ENCODE measurements around the gene KDR. TPM values are rescaled to one million over a fixed set of nuclear protein-coding genes. Genes with fewer than 3 reads are reported as not detected.
A peak's percentile ranks its signal among the peaks of the same experiment; 100 is the strongest.

The KDR gene
- 0.05 and 0.22 TPM in 2 replicates for total RNA-seq (2014; rRNA removed; shearing (Covaris generic))

DNA sequence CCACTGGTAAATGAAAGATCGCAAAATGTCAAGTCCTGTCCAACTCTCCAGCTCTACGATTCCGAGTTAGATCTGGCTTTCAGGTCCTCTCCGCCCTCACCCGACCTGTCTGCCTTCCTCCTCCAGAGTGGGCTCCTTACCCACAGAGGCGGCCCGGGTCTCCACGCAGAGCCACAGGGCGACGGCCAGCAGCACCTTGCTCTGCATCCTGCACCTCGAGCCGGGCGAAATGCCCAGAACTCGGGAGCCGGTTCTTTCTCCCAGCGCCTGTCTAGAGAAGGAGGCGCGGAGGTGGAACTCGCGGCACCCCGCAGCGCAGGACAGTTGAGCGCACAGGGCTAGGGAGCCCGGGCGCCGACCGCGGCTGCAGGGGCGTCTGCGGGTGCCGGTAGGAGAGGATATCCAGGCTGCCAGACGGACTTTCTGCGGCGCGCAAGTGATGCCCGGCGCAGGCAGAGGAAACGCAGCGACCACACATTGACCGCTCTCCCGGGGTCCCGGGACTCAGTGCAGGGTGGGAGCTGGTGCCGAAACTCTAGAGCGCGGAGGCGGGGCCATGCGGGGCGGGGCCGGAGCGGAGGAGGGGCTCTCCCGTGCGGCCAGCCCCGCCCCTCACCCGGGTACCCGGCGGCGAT, at the start of gene KDR:
KDR (minus strand) TSS at position 509 of the 635 bp plus-strand sequence; CDS start at position 207, 302 bp downstream.
- DNase-seq (ENCODE audit: low spot score): peak; percentile 9

DNA sequence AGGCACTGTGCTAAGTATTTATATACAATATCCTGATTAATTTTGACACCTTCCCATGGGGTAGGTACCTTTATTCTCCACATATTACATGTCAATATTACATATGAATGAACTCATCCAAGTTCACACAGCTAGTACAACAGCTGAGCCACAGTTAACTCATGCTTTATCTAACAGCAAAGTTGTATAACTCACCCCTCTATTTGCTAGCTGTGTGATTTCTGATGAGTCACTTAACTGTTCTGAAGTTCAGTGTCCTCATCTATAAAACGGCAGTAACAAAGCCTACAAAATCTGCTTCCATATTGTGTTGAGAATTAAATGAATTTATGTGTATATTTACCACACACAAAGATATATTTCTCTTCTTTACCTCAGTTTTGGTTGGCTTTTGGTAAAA, 48.2 kb upstream of the KDR start:
- peak; percentile 62 for DNase-seq (ENCODE audit: low spot score)

GRCh38 chr4:55172694-55173287, 47.4 kb upstream of the KDR start:
- DNase-seq (ENCODE audit: low spot score): peak; percentile 70

GRCh38 chr4:55170462-55170861, 45.1 kb upstream of the KDR start:
- no peak for DNase-seq (ENCODE audit: low spot score)

DNA sequence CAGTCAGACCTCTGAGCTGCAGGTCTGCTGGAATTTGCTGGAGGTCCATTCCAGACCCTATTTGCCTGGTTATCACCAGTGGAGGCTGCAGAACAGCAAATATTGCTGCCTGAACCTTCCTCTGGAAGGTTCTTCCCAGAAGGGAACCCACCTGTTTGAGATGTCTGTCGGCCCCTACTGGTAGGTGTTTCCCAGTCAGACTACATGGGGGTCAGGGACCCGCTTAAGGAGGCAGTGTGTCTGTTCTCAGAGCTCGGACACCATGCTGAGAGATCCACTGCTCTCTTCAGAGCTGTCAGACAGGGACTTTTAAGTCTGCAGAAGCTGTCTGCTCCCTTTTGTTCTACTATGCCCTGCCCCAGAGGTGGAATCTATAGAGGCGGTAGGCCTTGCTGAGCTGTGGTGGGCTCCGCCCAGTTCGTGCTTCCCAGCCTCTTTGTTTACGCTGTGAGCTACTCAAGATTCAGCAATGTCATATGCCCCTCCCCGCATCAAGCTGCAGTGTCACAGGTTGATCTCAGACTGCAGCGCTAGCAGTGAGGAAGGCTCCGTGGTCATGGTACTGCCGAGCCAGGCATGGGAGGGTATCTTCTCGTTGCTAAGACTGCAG, 44.1 kb upstream of the KDR start:
- DNase-seq (ENCODE audit: low spot score): peak; percentile 66

- no peak for DNase-seq (ENCODE audit: low spot score)
Observed at GRCh38 chr4:55162396-55162795, 37.0 kb upstream of the KDR start.

- DNase-seq (ENCODE audit: low spot score): no peak
Observed at GRCh38 chr4:55161739-55162138, 36.3 kb upstream of the KDR start.

- DNase-seq (ENCODE audit: low spot score): no peak
Observed at GRCh38 chr4:55159851-55160250, 34.5 kb upstream of the KDR start.

GRCh38 chr4:55158957-55159356, 33.6 kb upstream of the KDR start:
- no peak for DNase-seq (ENCODE audit: low spot score)

DNA sequence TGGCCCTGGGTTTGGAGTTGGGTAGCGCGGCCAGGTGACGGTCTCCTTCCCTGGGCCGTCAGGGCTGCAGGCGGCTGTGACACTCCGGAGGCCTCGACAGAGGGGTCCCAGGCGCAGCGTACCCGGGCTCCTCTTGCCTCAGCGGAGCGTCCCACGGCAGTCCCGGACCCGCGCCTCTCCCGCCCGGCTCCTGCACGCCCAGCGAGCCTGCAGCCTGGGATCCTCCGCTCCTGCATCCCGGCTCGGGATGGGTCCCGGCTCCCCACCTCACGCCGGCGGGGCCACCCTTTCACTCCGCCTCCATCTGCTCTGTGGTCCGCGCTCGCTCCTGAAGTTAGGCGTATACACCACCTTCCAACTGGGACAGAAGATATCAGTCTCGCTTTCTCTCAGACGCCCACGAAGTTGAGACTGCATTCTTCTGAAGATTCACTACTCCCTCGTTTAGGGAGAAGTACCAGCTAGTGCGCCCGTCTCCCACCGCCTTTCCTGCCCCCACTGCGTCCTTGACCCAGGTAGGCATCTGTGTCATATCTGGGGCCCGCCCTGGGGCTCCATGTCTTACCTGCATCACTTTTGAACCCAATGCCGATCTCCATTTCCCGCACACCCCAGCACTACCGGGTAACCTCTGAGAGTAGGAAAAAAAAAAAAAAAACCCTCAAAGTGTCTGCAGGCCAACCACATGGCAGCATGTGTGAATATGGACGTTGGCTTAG, 32.3 kb upstream of the KDR start:
- DNase-seq (ENCODE audit: low spot score): no peak

DNA sequence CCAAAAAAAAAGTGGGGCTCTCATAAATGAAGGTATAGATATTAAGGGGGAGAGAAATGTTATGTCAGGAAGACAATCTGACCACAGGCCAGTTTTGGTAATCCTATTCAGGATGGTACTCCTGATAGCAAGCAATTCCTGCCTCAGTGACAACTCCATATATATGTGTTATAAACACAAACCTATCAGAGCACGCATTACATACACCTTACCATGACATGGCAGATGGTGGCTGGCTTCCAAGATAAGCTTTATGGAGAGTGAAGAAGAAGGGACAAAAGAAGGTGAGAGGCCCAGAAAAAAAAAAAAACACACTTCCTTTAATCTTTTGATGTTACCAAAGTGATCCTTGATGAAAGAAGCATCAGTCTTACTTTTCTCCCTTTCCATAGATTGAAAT, 29.5 kb upstream of the KDR start:
- no peak for DNase-seq (ENCODE audit: low spot score)

DNA sequence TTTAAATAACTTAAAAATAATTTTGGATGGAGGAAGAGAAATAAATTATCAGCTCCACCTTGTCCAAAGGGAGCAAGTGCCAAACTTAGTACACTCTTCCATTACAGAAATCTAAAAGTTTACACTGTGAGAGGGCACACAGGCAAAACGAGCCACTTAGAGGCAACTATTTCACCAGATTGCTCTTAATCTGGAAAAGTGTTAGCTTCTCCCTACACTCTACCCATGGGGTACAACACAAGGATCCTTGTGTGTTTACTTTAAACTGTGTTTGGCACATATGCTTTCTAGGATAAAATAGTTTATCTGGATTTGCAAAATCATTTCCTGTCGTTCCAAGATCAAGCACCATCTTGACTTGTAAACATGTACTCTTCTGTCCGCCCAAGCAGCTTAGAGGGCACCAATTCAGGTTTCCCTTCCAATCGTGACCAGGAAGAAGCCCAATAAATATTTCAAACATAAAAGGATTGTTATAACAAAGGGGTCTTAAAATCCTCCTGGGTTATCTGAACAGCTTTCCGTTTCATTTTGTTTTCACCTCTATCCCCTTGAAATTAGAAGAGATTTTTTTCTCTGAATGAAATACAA, 29.0 kb upstream of the KDR start:
- DNase-seq (ENCODE audit: low spot score): no peak

DNA sequence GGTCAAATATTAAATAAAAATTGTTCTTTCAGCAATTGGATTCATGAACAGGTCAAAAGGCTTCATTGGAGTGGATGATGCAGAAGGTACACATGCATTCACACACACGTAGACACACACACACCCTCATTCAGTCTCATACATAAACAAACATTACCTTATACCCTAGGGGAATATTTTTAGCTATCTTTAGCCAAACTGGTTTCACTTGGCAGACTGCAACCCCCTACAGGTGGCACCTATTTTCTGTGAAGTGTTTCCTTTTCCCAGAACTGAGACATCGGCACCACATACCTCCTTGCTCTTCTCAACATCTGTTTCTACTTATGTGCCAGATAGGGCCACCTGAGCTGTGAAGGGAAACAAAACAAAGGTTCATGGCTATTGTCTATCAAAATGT, 18.5 kb upstream of the KDR start:
- DNase-seq (ENCODE audit: low spot score): no peak

DNA sequence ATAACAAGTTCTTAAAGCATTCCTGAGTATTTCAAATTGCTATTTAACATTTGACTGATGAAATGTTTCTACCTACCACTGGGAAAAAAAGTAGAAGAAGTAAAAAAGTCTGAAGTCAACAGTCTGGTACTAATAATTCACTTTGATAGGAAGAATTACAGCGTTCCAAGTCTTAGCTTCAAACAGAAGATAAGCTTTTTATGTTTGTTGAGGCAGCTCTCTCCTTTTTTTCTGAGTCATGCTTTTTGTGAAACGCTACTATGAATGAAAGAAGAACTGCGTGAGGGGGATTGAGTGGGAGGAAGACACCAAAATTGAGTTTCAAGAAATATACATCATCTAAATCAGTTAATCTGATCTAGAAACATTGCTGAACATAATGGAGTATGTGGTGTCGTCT, 13.0 kb upstream of the KDR start:
- DNase-seq (ENCODE audit: low spot score): no peak

DNA sequence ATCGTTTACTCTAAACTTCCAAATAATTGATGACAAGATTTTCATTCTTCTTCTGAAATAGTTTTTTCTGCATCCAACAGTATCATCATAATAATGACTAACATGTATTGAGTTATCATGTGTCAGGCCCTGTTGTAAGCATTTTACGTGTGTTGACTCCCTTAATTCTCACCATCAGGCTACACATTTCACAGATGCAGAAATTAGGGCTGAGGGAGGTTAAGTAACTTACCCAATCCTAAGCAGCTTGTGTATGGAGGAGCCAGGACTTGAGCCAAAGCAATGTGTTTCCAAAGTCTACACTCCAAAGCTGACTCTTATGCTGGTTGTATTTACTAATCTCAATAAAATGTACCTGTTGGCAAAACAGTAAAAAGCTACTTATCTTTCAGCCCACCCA, 11.2 kb upstream of the KDR start:
- DNase-seq (ENCODE audit: low spot score): no peak

GRCh38 chr4:55133951-55134350, 8.6 kb upstream of the KDR start:
- no peak for DNase-seq (ENCODE audit: low spot score)

GRCh38 chr4:55132775-55133174, 7.4 kb upstream of the KDR start:
- DNase-seq (ENCODE audit: low spot score): no peak

GRCh38 chr4:55127521-55127920, 2.1 kb upstream of the KDR start:
- no peak for DNase-seq (ENCODE audit: low spot score)

- no peak for DNase-seq (ENCODE audit: low spot score)
Observed at GRCh38 chr4:55127053-55127452, 1.7 kb upstream of the KDR start.

DNA sequence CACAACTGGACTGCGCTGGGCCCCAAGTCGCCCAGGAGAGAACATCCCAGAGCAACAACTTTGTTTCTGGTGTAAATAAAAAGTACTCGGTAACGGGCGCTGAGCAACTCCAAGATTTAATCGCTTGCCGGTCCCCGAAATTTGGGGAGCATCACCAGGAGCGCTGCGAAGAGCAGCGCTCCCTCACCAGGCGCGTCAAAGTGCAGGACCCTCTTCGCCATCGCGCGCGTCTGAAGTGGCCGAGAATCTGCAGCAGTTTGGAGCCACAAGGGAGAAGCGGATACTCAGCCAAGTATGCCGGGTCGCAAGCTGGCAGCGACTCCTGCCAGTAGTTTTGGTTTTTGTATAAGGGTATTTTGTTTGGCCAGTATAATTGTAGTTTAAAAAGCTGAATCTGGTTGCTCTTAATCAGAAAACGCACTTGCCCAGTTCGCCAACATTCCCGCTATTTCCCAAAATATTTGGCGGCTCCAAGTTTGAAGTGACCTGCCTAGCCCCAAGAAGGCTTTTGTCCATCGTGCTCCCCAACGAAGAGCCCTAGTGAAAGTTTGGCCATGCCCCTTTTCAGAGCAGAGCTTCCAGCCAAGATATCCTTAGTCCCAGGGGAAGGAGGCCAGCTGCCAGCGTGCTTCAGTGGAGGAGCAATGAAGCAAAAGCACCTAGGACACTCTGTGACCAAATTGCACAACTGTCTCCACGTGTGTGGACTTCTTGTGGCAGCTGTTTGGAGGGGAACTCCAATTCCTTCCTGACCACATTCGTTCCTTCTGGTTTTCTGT, 557 bp upstream of the KDR start:
- DNase-seq (ENCODE audit: low spot score): no peak

GRCh38 chr4:55124322-55125076, 896 bp downstream of the KDR start:
- no peak for DNase-seq (ENCODE audit: low spot score)

Measured in A172 (cell line).